ENCODE measurements around the gene UBE4B. TPM values are rescaled to one million over a fixed set of nuclear protein-coding genes. Genes with fewer than 3 reads are reported as not detected.
A peak's percentile ranks its signal among the peaks of the same experiment; 100 is the strongest.

Gene UBE4B
- polyA plus RNA-seq, 3 donors = 6.0 to 34.6 (median 9.2) TPM

- Histone ChIP-seq H3K4me2 (replicated peaks; ENCODE audit: extremely low read depth, low read length, poor library complexity, severe bottlenecking) (peak overlapping the region; percentile 11), H4K20me1 (ENCODE audit: insufficient read depth, low read length) (peaks cover 93% of the 10 kb centered on the region), H3K4me3 (replicated peaks in 1 of 3; ENCODE audit: low read depth in 2 of 3, low read length in 3 of 3) (no peak overlapping the region), H3K27me3 (ENCODE audit: control insufficient read depth in 2 of 2, insufficient read depth in 2 of 2, low read length in 2 of 2) (no peaks in the 10 kb centered on the region), H3K27ac (ENCODE audit: low read depth in 1 of 2, low read length in 2 of 2) (peak overlapping the region in 1 of 2 donors; percentile 24), H2AFZ (ENCODE audit: insufficient read depth, low read depth, low read length, poor library complexity, severe bottlenecking) (no peak overlapping the region), H3K9ac (ENCODE audit: insufficient read depth, low read length, poor library complexity, severe bottlenecking) (no peak overlapping the region), H3K79me2 (ENCODE audit: insufficient read depth, low read length) (peaks cover 48% of the 10 kb centered on the region), H3K4me1 (ENCODE audit: control insufficient read depth in 1 of 2, insufficient read depth in 2 of 2, low read length in 2 of 2) (peaks cover 15 to 23% of the 10 kb centered on the region in 2 donors), H3K36me3 (replicated peaks in 1 of 2; ENCODE audit: control insufficient read depth in 1 of 2, insufficient read depth in 2 of 2, low read length in 2 of 2) (peaks cover 8 to 45% of the 10 kb centered on the region in 2 donors), H3K9me3 (replicated peaks in 1 of 2; ENCODE audit: control insufficient read depth in 1 of 2, insufficient read depth in 1 of 2, low read length in 2 of 2) (no peaks in the 10 kb centered on the region)
- no peaks in the 10 kb centered on the region for H3K9me3 Mint-ChIP-seq
- 20% methylated on average over 5 of the region's 5 CpGs for WGBS (ENCODE audit: insufficient coverage)
- peak overlapping the region; percentile 46 to 86 (median 72) for H3K27ac Mint-ChIP-seq
- TF ChIP-seq CTCF (IDR thresholded peaks at IDR 0.05) = no peak
- H3K4me3 Mint-ChIP-seq = peak overlapping the region; percentile 18 to 54
- intact Hi-C loops (cut with micrococcal nuclease) = no loop called here
- peak; percentile 71 to 85 (median 80) for DNase-seq
- H3K36me3 Mint-ChIP-seq = peaks cover 44 to 49% of the 10 kb centered on the region in 2 donors
- peaks cover 32% of the 10 kb centered on the region for H3K4me1 Mint-ChIP-seq
- peaks cover 0 to 2% (median 0%) of the 10 kb centered on the region in 3 donors for H3K27me3 Mint-ChIP-seq (ENCODE audit: low read depth in 3 of 3)
These were observed 41.5 kb downstream of the UBE4B start for GRCh38 chr1:10074059-10074851.

GRCh38 chr1:10074852-10075730 is 42.3 kb downstream of the UBE4B start:
- H3K27ac ChIP-seq (ENCODE audit: low read depth in 1 of 2, low read length in 2 of 2) = peak overlapping the region in 1 of 2 donors; percentile 24
- Mint-ChIP-seq H3K27ac (peak overlapping the region; percentile 46 to 86 (median 72)), H3K4me1 (peaks cover 32% of the 10 kb centered on the region), H3K9me3 (no peaks in the 10 kb centered on the region), H3K36me3 (peaks cover 44 to 51% of the 10 kb centered on the region in 2 donors), H3K4me3 (peak overlapping the region in 1 of 2 donors; percentile 18), H3K27me3 (ENCODE audit: low read depth in 3 of 3) (peaks cover 0 to 2% (median 0%) of the 10 kb centered on the region in 3 donors)
- no peak for DNase-seq
- H3K79me2 ChIP-seq (ENCODE audit: insufficient read depth, low read length) = peaks cover 46% of the 10 kb centered on the region
- H3K36me3 ChIP-seq (replicated peaks in 1 of 2; ENCODE audit: control insufficient read depth in 1 of 2, insufficient read depth in 2 of 2, low read length in 2 of 2) = peaks cover 13 to 52% of the 10 kb centered on the region in 2 donors
- no peaks in the 10 kb centered on the region for H3K27me3 ChIP-seq (ENCODE audit: control insufficient read depth in 2 of 2, insufficient read depth in 2 of 2, low read length in 2 of 2)
- no peaks in the 10 kb centered on the region for H3K9me3 ChIP-seq (replicated peaks in 1 of 2; ENCODE audit: control insufficient read depth in 1 of 2, insufficient read depth in 1 of 2, low read length in 2 of 2)
- no peak overlapping the region for H2AFZ ChIP-seq (ENCODE audit: insufficient read depth, low read depth, low read length, poor library complexity, severe bottlenecking)
- H4K20me1 ChIP-seq (ENCODE audit: insufficient read depth, low read length) = peaks cover 92% of the 10 kb centered on the region
- WGBS (ENCODE audit: insufficient coverage) = 89% methylated on average over 3 of the region's 5 CpGs
- no peak overlapping the region for H3K4me3 ChIP-seq (replicated peaks in 1 of 3; ENCODE audit: low read depth in 2 of 3, low read length in 3 of 3)
- intact Hi-C loops (cut with micrococcal nuclease) = no loop called here
- peaks cover 15 to 23% of the 10 kb centered on the region in 2 donors for H3K4me1 ChIP-seq (ENCODE audit: control insufficient read depth in 1 of 2, insufficient read depth in 2 of 2, low read length in 2 of 2)
- peak overlapping the region; percentile 11 for H3K4me2 ChIP-seq (replicated peaks; ENCODE audit: extremely low read depth, low read length, poor library complexity, severe bottlenecking)
- no peak for TF ChIP-seq CTCF (IDR thresholded peaks at IDR 0.05)
- no peak overlapping the region for H3K9ac ChIP-seq (ENCODE audit: insufficient read depth, low read length, poor library complexity, severe bottlenecking)

Data from CD14-positive monocyte (primary cell).